Left hindlimb (tissue), 1 donor: ENCODE measurements around the gene GPSM3.

Source experiments
- DNase-seq: peaks from one replicate; pipeline ENCODE4 v3.0.0-alpha.2; 2018

The GPSM3 gene

DNA sequence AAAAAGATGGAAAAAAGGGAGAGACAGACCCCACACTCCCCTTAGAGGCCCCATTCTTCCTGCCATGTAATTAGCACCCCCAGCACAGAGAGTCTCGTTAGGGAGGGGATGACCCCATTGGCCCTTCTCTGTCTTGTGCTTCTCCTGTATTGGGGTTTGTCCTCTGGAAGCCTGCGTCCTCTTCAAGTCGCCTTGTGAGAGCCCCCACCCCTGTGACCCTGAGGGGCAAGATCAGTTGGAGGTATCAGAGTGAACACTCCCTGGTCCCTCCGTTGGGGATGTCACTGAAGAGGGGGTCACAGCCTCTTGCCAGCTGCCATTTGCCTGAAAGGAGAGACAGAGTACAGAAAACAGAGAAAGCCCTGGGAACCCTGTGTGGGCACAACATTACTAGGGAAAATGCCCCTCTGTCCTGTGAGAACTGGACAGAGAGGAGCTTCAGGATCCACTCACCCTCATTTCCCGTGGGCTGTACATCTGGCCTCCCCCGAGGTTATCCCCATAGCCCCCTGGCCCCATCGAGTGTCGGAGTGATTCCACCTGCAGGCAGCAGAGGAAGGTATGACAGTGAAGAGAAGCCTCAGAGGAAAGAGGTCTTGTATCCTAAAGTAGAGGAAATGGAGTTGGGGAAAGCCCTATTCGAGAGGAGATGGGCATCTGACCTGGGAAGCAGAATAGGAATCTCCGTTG, 6.1 kb downstream of the GPSM3 start:
- DNase-seq: peak; percentile 21

DNA sequence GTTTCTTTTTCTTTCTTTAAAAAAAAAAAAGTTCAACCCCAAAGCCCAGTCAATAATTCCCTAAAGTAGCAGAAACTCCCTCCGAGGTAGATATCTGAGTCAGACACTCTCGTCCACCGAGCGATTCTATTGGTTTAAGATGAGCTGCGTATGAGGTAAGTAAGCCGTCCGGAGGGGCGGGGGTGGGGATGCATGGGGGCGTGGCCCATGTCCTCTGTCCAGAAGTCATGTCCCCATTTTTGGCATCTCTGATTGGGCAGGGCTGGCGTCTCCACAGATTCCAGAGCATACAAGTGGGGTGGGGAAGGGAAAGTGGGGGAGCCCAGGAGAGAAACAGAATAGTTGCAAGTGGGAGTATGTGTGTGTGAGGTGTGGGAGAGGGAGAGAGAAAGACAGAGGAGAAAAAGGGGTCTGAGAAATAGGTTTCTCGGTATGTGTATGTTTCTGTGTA, 6.7 kb downstream of the GPSM3 start:
- peak; percentile 81 for DNase-seq

DNA sequence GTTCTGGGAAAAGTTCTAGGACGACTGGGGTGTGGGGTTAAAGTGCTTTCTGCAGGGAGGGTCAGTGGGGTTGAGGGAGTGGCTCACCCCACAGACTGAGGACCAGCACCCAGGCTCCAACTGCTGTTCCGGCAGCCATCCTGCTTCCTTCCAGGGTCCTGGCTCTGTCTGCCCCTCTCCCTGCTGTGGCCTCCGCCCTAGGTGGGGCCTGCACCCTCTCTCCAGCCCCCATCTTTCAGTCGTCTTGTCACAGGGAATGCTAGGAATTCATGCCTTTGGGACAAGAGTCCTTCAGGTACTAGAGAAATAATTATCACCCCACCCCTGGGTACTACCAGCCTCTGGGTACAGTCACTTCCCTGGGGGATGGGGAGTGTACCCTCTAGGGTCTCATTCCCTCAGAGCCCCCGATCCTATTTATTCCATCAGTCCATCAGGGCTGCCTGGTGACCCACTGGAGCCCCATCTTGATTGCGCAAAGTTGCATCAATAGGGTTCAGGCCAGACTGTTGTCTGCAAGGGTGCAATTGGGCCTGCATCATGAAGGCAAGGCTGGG, 8.3 kb downstream of the GPSM3 start, which contains the start of gene AGER:
AGER (minus strand) TSS at position 170 of the 557 bp plus-strand sequence; CDS start at position 139, 31 bp downstream.
- DNase-seq: no peak

DNA sequence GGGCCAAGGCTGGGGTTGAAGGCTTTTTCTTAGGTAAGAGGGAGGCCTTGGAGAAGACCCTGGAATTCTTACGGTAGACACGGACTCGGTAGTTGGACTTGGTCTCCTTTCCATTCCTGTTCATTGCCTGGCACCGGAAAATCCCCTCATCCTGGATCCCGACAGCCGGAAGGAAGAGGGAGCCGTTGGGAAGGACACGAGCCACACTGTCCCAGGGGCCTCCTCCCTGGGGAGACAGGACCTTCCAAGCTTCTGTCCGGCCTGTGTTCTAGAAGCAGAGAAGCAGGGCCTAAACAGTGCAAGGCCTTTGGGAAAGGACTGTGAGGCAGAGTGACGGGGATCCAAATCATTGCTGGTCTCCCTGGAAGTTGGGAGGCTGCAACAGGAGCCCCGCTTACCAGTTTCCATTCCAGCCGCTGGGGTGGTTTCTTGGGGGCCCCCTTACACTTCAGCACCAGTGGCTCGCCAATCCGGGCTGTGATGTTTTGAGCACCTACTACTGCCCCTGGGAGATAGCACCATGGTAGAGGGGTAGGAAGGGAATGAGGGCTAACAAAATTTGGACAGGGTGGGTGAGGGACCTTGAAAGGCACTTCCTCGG, 8.9 kb downstream of the GPSM3 start:
- DNase-seq: no peak

DNA sequence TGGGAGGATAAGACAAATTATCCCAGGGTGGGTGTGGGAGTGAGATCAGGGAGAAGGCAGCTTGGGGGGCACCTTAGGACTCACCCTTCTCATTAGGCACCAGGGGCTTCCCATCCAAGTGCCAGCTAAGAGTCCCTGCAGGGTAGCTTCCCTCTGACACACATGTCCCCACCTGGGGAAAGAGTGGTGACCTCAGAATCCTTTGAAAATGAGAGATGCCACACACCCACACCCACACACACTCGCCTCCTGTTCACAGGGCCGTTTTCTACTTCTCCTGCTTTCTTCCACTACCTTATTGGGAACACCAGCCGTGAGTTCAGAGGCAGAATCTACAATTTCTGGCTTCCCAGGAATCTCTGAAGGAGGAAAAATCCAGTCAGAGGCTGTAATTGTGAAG, 9.4 kb downstream of the GPSM3 start:
- no peak for DNase-seq

DNA sequence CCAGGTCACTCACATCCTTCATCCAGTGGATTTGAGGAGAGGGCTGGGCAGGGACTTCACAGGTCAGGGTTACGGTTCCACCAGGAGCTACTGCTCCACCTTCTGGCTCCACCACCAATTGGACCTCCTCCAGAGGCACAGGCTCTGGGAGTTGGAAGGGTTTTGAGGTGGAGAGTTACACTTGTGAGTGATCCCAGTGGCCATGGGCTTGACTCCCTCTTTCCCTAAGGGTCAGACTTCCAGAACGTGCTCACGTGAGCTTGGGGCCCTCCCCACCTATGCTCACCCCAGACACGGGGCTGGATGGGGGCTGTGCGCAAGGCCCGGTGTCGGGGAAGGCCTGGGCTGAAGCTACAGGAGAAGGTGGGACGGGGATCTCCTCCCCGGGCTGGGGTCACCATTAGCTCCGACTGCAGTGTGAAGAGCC, 9.9 kb downstream of the GPSM3 start:
- no peak for DNase-seq

DNA sequence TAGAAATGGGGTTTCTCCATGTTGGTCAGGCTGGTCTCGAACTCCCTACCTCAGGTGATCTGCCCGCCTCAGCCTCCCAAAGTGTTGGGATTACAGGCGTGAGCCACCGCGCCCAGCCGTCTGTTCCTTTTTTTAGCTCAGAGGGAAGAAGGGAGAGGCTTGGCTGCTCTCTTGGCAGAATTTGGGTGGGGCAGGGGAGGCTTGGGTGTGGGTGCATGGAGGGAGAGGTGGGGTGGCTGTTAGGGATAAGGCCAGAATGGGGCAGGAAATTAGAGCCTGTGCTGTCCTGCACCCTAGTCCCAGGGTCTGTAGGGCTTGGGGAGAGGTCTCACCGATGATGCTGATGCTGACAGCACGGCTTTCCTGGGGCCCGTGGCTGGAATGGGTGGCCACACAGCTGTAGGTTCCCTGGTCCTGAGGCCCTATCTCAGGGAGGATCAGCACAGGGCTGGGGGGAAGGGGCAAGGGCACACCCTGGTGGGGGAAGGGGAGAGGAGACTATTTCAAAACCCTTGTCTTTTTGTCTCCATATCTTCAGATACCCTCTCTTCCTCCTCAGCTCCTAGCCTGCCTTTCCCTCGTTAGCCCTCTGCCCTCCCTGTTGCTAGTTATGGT, 10.4 kb downstream of the GPSM3 start:
- no peak for DNase-seq

DNA sequence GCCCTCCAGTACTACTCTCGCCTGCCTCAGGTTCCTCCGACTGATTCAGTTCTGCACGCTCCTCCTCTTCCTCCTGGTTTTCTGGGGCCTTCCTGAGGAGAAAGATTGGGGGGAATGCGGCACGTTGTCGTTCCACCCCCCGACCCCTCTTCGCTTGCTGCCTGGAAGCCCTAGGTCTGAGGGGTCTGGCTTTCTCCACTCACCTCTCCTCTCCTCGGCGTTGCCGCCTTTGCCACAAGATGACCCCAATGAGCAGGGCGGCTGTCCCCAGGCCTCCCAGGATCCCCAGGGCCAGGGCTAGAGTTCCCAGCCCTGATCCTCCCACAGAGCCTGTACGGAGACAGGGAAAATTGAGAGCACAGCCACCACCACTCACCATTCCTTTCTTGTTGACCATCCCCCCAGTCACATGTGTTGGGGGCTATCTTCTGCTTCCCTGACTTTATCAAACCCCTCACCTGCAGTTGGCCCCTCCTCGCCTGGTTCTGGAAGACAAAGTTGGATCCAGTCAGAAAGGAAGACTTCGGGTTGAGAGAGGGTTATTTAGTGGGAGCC, 11.2 kb downstream of the GPSM3 start:
- DNase-seq: no peak

DNA sequence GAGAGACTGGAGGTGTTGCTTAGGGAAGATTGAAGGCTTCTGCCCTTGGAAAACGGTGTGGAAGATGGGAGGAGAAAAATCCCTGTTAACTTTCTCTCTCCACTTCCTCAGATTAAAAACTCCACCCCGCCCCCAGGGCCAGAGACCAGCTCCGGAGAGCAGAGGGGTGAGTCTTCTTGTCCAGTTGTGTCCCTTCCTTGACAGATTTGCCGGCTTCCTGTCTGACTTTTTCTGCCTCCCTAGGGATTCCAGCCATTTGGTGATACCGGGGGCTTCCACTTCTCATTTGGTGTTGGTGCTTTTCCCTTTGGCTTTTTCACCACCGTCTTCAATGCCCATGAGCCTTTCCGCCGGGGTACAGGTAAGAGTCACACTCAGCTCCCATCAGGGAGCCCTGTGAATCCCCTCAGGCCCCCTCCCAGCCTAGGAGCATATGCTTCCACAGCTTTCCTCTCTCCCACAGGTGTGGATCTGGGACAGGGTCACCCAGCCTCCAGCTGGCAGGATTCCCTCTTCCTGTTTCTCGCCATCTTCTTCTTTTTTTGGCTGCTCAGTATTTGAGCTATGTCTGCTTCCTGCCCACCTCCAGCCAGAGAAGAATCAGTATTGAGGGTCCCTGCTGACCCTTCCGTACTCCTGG, 12.6 kb downstream of the GPSM3 start:
- DNase-seq: no peak

DNA sequence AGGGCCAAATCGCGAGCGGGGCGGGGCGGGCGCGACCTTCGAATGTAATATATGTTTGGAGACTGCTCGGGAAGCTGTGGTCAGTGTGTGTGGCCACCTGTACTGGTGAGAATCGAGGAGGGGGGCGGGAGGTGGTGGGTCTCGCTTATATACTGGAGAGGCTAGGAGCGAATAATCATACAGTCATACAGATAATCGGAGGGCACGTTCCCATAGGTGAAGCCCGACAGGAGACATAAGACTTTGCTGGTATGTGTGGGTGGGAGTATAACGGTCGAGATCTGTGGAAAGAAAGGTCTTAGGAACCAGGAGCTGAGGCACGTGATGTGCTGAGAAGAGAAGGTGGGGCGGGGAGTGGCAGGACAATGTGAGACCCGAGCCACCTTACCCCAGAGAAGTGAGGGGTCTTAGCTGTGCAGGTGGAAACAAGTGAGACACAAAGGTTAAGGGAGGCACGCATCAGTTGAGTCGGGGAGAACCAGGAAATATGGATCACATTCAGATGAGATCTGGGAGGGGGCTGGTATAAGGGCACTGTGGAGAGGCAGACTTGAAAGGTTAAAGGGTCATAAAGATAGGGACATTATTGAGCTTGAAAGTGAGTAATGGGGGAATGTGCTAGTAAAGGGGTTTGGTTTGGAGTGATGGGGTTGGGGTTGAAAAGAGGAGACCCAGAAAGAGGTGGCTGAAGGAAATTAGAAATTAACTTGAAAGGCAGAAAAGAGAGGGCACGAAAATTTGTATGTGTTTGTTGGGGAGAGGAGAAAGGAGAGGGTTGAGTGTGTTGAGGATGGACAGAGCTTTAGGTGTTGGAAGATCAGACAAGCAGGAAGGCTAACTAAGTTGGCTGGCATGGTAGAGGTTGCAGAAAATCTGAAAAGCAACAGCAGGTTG, 13.6 kb downstream of the GPSM3 start:
- DNase-seq: no peak

DNA sequence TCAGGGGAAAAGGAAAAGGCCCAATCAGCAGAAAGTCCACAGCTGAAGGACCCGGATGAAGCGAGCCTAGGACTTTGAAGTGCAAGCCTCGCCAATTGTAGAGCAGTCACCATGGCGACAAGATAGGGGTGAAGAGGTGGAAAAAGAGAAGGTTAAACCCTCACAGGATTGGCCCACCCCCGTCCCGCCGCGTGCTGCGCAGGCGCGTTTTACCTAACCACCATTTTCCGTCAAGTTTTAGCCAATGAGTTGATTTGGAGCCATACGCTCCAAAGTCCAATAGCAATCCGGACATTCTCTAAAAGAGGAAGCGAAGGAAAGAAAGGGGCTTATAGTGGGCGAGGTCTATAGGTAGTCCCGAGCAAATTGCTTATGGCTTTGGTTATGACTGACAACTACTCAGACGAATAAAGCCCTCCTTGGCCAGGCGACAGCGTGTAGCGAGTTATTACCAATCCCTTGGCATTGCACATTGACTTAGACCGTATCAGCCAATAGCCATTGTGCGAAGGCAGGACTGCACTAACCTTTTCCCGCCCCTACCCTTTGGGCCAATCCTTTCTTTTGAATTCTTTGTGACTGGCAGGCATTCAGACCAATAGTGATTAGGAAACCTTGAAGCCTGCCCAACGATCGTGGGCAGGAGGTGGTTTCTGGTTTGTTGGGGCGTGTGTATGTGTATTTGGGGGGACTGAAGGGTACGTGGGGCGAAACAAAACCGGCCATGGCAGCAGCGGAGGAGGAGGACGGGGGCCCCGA, 14.5 kb downstream of the GPSM3 start, which contains the start of gene RNF5:
RNF5 (plus strand) TSS at position 618 of the 759 bp plus-strand sequence; CDS start at position 725, 107 bp downstream.
- DNase-seq: peak; percentile 99

DNA sequence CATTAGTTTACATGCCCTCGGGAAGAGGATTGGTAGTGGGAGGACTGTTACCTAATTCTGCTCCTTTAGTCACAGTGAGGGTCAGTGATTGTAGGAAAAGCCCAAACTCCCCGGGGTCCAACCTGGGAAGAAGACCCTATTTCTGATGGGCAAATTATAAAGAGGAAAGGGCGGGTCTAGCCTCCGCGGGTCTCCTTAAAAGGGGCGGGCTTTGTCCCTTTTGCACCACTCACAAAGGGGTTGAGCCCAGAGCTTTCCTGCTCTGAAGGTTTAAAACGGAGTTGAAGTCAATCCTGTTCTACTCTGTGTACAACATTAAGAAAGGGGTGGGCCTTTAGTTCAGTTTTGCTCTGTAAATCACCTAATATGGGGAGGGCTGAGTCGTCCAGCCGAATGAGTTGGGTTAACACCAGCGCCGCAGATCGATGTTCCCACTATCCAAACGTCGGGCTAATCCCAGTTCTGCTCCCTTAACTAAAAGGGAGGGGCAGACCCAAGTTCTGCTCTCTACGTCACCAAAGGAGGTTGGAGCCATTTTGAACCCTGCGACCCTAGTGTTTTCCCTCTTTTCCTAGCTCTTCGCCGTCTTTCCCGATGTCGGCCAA, 15.2 kb downstream of the GPSM3 start:
- no peak for DNase-seq

DNA sequence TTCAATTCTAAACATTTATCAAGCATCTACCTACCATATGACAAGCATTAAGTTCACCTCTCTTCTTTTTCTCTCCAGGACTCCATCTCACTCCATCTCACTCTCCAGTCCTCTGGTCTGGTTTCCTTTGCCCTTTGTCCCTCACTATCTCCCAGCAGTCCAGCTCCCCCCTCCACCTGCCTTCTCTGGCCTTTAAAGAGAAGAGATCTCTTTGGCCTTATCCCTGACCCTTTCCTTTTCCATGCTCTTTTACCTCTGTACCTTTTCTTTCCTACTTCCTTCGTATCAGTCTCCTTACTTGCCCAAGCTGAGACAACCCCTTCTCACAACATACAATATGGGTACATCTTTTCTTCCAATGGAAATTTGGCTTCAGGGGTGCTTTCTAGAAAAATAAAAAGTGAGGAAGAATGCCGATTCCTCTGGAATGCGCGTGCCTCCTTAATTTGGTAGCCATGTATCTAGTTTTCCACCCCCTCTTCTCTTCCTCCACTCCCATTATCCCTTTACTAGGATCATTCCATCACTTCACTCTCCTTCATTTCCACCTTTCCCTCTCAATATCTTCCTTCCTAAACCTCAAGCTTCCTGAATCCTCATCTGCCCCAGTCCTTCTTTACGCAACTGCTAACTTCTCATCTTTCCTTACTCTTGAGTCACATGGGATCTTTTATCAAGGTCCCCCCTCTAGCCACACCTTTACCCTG, 15.8 kb downstream of the GPSM3 start:
- DNase-seq: peak; percentile 17

DNA sequence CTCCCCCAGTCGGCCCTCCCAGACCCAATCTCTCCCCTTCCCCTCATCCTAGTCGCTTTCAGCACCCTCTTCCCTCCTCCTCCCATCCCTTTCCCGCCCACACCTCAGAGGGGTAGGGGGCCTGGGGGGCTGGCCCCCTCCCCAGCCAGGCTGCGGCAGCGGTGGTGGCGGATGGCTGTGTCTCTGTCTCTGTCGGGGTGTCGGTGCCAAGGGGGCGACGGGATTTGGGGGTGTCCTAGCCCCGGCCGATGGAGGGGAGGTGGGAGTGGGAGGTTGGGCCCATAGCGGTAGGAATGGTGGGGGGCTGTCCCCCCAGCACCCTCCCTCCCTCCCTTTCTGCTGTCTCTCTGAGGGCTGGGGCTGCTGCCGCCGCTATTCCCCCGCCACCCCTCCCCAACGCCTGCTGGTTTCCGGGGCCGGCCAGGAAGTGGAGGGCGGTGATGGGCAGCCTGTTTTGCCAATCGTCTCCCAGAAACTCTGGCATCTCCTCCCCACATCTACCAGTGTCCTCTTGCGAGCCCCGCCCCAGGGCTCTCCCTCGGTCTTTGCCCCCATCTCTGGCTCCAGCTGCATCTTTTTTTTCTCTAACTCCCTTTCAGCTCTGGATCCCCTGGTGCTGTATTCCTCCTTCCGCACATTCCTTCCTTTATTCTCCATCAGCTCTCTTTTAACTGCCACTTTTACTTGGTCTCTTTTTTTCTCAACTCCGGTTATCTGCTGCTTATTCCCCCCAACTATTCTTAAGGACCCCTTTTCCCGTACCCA, 16.6 kb downstream of the GPSM3 start, which contains the start of gene AGPAT1:
AGPAT1 (minus strand) TSS at position 374 of the 765 bp plus-strand sequence. CDS start 4,588 bp downstream, outside the sequence.
- DNase-seq: peak; percentile 99

DNA sequence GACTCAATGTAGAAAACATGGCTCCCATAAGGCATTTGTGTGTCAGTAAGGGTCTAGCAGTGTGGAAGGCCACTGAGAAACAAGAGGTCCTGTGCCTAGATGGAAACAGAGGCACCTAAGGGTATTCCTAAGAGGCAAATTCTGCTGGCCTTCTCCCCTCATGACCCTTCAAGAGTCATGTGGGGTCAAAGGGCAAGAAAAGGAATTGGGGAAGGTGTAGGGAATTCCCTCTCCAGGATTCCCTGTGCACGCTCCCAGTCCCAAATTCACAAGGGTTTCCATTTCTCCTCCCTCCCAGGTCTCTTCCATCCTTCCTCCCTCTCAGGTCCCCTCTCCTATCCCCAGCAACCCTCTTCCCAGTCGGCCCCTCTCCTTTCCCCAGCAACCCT, 17.1 kb downstream of the GPSM3 start:
- no peak for DNase-seq

DNA sequence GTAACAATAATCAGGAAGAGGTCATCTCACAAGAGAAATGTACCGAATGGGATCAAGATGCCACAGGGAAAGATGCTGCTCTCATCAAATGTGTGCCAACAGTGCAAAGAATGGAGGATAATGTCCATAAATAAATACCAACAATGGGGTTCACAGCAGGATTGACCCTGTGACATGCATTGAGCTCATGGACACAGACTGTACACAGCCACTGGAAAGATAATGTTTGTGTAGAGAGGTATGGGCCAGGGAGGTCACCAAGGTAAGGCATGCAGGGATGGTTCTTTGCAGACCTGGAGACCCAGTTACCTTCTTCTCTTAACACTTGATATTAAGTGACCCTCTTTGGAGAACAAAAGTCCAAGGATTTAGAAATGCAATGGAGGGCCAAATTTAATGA, 18.0 kb downstream of the GPSM3 start:
- DNase-seq: no peak

DNA sequence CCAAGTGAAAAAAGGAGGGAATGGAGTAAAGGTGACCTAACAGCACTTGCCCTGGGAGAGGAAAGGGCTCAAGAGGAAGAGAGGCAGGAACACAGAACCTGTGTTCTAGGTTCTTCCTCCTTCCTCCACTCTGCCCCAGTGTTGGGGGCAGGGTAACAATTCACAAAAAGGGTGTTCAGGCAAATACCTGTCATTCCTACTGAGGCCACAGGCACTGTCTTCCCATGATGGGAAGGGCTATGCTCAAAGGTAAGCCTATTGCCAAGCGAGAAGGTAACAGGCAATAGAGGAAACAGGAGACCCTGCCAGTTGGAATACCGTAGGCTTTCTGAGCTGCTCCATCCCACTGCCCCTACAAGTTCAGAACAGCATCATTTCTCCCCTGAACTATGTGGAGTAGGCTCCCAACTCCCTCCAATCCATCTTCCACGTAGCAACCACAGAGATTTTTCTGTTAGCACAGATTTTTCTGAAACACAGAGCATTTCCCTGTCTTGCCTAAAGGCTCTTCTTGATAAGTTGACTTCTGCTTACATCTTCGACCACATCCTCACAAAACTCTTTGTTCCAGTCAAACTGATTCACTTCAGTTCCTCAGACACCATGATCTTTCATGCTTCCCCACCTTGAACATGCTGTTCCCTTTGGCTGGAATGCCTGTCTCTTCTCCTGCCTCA, 19.3 kb downstream of the GPSM3 start:
- peak; percentile 15 for DNase-seq

DNA sequence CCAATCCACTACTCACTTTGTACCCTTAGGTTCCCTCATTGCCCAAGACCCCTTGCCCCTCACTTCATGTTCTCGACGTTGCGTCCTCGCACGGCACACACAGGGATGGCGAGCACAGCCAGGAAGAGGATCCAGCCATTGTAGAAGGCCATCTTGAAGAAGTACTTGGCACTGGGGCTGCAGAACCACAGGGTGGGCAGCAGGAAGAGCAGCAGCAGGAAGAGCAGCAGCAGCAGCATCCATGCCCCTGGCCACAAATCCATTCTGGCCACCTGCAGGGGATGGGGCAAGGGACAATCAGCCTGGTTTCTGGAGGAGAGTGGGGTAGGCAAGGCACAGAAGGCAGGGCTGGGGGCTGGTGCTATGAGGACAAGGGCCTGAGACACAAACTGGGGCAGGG, 21.2 kb downstream of the GPSM3 start:
- DNase-seq: no peak
